Naive thymus-derived CD8-positive, alpha-beta T cell (primary cell): ENCODE measurements around the gene HAND1. TPM values are rescaled to one million over a fixed set of nuclear protein-coding genes. Genes with fewer than 3 reads are reported as not detected.

ENCODE experiments used
- ATAC-seq, 2 donors: fragments of 150-1000 bp; cut with Tn5 transposase in 1 of 2; sonication (Bioruptor Pico), chemical (Tn5 transposase) in 1 of 2; 1 replicate in 1 of 2; 2 replicates in 1 of 2; pipeline ENCODE4 v1.10.0; 2021; ENCODE audit warnings: mild to moderate bottlenecking in 2 of 2, moderate library complexity in 2 of 2
- POLR2A ChIA-PET: fragments of 350-600 bp; sonication (Branson Sonifier 250); formaldehyde crosslinking; loops from one replicate; lab custom pipeline; 2021; ENCODE audit warnings: antibody characterized with exemption; lab: Charles Lee
- DNase-seq, 10 donors: peaks; one replicate each; pipeline versions ENCODE4 v3.0.0 to v3.0.0-alpha.2; 2020 to 2022
- H3K27ac Mint-ChIP-seq, 10 donors: one replicate each; pipeline ENCODE4 v1.8.0; 2020 to 2022; ENCODE audit warnings: mild to moderate bottlenecking in 10 of 10, mixed read lengths in 10 of 10, moderate library complexity in 4 of 10, inconsistent platforms in 1 of 10
- H3K27me3 Mint-ChIP-seq, 5 donors: one replicate each; pipeline ENCODE4 v1.8.0; 2021 to 2022; ENCODE audit warnings: mixed read lengths in 5 of 5
- H3K36me3 Mint-ChIP-seq, 3 donors: one replicate each; pipeline ENCODE4 v1.8.0; 2020 to 2022; ENCODE audit warnings: mixed read lengths in 3 of 3, mild to moderate bottlenecking in 2 of 3, inconsistent platforms in 1 of 3
- H3K4me1 Mint-ChIP-seq, 4 donors: one replicate each; pipeline ENCODE4 v1.8.0; 2021 to 2022; ENCODE audit warnings: mixed read lengths in 4 of 4
- H3K4me3 Mint-ChIP-seq, 10 donors: one replicate each; pipeline ENCODE4 v1.8.0; 2020 to 2022; ENCODE audit warnings: mild to moderate bottlenecking in 10 of 10, mixed read lengths in 10 of 10, moderate library complexity in 6 of 10, inconsistent platforms in 1 of 10
- H3K9me3 Mint-ChIP-seq, 9 donors: one replicate each; pipeline ENCODE4 v1.8.0; 2020 to 2022; ENCODE audit warnings: mixed read lengths in 9 of 9, mild to moderate bottlenecking in 3 of 9, inconsistent platforms in 1 of 9, moderate library complexity in 1 of 9
- polyA plus RNA-seq, 3 donors: library from polyadenylated mRNA; unstranded; fragments of 300-500 nt; fragmentation: Illumina TruSeq; gene quantifications; one replicate each; pipeline ENCODE4 v1.2.3, GENCODE V29; 2021
- total RNA-seq, 8 experiments: library from RNA in 2 of 8; stranded (reverse) in 2 of 8; gene quantifications; one replicate each; pipeline ENCODE4 v1.2.3 and lab custom pipeline; 2021 to 2026

Gene HAND1
- total and polyA plus RNA-seq, 5 experiments from 2014 or later, result not detected

GRCh38 chr5:154440540-154440939 is 37.5 kb downstream of the HAND1 start:
- POLR2A ChIA-PET, result no interaction called here
- no peak overlapping the region for H3K27ac Mint-ChIP-seq
- H3K4me1 Mint-ChIP-seq, result peaks cover 25 to 34% (median 27%) of the 10 kb centered on the region in 4 donors
- peaks cover 24 to 66% (median 31%) of the 10 kb centered on the region in 3 donors for H3K36me3 Mint-ChIP-seq
- no peak for DNase-seq
- H3K27me3 Mint-ChIP-seq, result no peaks in the 10 kb centered on the region
- no peak for ATAC-seq
- no peaks in the 10 kb centered on the region for H3K9me3 Mint-ChIP-seq
- H3K4me3 Mint-ChIP-seq, result no peak overlapping the region

DNA sequence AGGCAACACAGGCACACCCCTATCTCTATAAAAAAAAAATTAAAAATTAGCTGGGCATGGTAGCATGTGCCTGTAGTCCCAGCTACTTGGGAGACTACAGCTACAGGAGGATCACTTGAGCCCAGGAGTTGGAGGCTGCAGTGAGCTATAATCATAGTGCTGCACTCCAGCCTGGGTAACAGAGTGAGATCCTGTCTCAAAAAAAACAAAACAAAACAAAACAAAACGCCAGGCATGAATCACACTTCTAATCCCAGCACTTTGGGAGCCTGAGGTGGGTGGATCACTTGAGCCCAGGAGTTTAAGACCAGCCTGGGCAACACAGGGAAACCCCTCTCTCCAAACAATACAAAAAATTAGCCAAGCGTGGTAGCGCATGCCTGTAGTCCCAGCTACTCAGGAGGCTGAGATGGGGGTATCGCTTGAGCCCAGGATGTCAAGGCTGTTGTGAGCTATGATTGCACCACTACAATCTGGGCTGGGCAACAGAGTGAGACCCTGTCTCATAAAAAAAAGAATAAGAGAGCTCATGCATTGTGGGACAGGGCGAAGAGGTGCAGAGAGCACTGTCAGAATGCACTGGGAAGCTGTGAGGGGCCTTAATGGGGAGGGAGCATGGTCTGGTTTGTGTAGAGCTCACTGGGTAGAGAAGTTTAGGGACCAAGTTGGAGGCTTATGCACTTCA is 40.6 kb downstream of the HAND1 start:
- Mint-ChIP-seq H3K9me3 (no peaks in the 10 kb centered on the region), H3K36me3 (peaks cover 24 to 78% (median 34%) of the 10 kb centered on the region in 3 donors), H3K27ac (peak overlapping the region in 1 of 10 donors; percentile 39), H3K27me3 (no peaks in the 10 kb centered on the region), H3K4me1 (peaks cover 4 to 16% (median 11%) of the 10 kb centered on the region in 4 donors), H3K4me3 (no peak overlapping the region)
- DNase-seq (no peak), ATAC-seq (no peak)
- POLR2A ChIA-PET, result no interaction called here

DNA sequence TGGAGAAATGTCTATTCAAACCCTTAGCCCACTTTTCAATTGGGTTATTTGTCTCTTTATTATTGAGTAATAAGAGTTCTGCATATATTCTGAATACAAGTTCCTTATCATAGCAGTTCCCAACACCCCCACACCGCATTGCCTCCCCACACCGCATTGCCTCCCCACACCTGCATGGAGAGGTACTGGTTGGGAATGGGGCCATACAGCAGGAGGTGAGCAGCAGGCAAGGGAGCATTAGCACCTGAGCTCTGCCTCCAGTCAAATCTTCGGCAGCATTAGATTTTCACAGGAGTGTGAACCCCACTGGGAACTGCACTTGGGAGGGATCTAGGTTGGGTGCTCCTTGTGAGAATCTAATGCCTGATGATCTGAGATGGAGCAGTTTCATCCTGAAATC is 42.8 kb downstream of the HAND1 start:
- DNase-seq (no peak), ATAC-seq (no peak)
- H3K4me1 Mint-ChIP-seq, result peaks cover 0 to 9% (median 7%) of the 10 kb centered on the region in 4 donors
- H3K4me3 Mint-ChIP-seq, result no peak overlapping the region
- H3K27ac Mint-ChIP-seq, result no peak overlapping the region
- no peaks in the 10 kb centered on the region for H3K9me3 Mint-ChIP-seq
- H3K36me3 Mint-ChIP-seq, result peaks cover 11 to 60% (median 29%) of the 10 kb centered on the region in 3 donors
- no peaks in the 10 kb centered on the region for H3K27me3 Mint-ChIP-seq
- POLR2A ChIA-PET, result no interaction called here

DNA sequence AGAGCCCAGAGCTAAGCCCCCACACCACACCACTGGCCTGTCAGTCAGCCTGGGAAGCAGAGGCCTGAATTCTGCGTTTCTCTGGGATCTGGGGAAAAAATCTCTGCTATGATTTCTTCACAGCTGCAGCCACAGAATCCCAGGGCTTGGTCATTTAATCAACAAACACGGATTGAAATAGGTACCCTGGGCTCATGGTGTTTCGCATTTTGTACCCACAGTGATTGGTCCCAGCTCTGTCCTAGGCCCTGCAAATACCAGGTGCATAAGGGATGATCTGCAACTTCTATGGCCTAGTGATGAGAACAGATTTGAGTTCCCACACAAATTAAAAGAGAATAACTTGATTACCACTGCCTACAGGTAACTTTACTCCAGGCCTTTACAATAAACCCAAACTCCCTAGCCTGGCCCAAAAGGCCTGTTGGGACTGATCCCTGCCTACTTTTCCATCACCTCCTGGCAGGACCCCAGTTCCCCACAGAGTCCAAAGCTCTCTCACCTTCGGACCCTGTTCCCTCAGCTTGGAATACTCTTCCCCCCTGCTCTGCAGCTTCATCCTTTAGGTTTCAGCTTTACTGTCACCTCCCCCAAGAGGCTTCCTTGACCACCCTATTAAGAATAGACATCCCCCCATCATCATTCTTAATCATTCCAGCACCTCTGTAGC is 46.9 kb downstream of the HAND1 start:
- peaks cover 3 to 14% (median 6%) of the 10 kb centered on the region in 4 donors for H3K4me1 Mint-ChIP-seq
- POLR2A ChIA-PET, result no interaction called here
- no peak for DNase-seq
- H3K4me3 Mint-ChIP-seq, result no peak overlapping the region
- peaks cover 0 to 2% (median 0%) of the 10 kb centered on the region in 9 donors for H3K9me3 Mint-ChIP-seq
- peak overlapping the region in 1 of 10 donors; percentile 21 for H3K27ac Mint-ChIP-seq
- peaks cover 11 to 30% (median 14%) of the 10 kb centered on the region in 3 donors for H3K36me3 Mint-ChIP-seq
- no peaks in the 10 kb centered on the region for H3K27me3 Mint-ChIP-seq
- ATAC-seq, result no peak

- no peak overlapping the region for H3K4me3 Mint-ChIP-seq
- peaks cover 11 to 24% (median 11%) of the 10 kb centered on the region in 3 donors for H3K36me3 Mint-ChIP-seq
- peaks cover 0 to 2% (median 0%) of the 10 kb centered on the region in 9 donors for H3K9me3 Mint-ChIP-seq
- H3K4me1 Mint-ChIP-seq, result peaks cover 3 to 14% (median 6%) of the 10 kb centered on the region in 4 donors
- DNase-seq (no peak), ATAC-seq (no peak)
- no peaks in the 10 kb centered on the region for H3K27me3 Mint-ChIP-seq
- POLR2A ChIA-PET, result no interaction called here
- H3K27ac Mint-ChIP-seq, result no peak overlapping the region
Measured at GRCh38 chr5:154430466-154430865, 47.6 kb downstream of the HAND1 start.

- Mint-ChIP-seq H3K27me3 (no peaks in the 10 kb centered on the region), H3K36me3 (peaks cover 11 to 19% (median 17%) of the 10 kb centered on the region in 3 donors), H3K4me3 (no peak overlapping the region), H3K9me3 (peaks cover 0 to 2% (median 0%) of the 10 kb centered on the region in 9 donors), H3K4me1 (peaks cover 6 to 18% (median 9%) of the 10 kb centered on the region in 4 donors), H3K27ac (peak overlapping the region in 3 of 10 donors; percentile 40 to 75 (median 48))
- POLR2A ChIA-PET, result no interaction called here
- ATAC-seq (no peak), DNase-seq (no peak)
Measured at GRCh38 chr5:154429341-154429740, 48.7 kb downstream of the HAND1 start.

- no peak for ATAC-seq
- Mint-ChIP-seq H3K4me3 (no peak overlapping the region), H3K27ac (no peak overlapping the region), H3K9me3 (peaks cover 0 to 7% (median 0%) of the 10 kb centered on the region in 9 donors), H3K27me3 (no peaks in the 10 kb centered on the region), H3K36me3 (peaks cover 18 to 23% (median 21%) of the 10 kb centered on the region in 3 donors), H3K4me1 (peaks cover 9 to 24% (median 13%) of the 10 kb centered on the region in 4 donors)
- POLR2A ChIA-PET, result no interaction called here
- DNase-seq, result no peak
Measured at GRCh38 chr5:154428208-154428607, 49.8 kb downstream of the HAND1 start.

Other genes with a start within 250 kb of the HAND1 start
- gene SAP30L, start 32.2 kb downstream of the HAND1 start, total RNA-seq, result 10 to 100 TPM; 45.5 to 47.3 TPM
- 10 to 100 TPM; 20.1 to 35.6 (median 25.3) TPM for gene SAP30L, start 32.2 kb downstream of the HAND1 start, polyA plus RNA-seq